ENCODE measurements around the gene RTL10. TPM values are rescaled to one million over a fixed set of nuclear protein-coding genes. Genes with fewer than 3 reads are reported as not detected.
A peak's percentile ranks its signal among the peaks of the same experiment; 100 is the strongest.

Gene RTL10
- total and polyA plus RNA-seq, 2 donors (not counting 1 experiment from before 2014, with no cell fraction given) = 6.4 to 15.2 TPM

DNA sequence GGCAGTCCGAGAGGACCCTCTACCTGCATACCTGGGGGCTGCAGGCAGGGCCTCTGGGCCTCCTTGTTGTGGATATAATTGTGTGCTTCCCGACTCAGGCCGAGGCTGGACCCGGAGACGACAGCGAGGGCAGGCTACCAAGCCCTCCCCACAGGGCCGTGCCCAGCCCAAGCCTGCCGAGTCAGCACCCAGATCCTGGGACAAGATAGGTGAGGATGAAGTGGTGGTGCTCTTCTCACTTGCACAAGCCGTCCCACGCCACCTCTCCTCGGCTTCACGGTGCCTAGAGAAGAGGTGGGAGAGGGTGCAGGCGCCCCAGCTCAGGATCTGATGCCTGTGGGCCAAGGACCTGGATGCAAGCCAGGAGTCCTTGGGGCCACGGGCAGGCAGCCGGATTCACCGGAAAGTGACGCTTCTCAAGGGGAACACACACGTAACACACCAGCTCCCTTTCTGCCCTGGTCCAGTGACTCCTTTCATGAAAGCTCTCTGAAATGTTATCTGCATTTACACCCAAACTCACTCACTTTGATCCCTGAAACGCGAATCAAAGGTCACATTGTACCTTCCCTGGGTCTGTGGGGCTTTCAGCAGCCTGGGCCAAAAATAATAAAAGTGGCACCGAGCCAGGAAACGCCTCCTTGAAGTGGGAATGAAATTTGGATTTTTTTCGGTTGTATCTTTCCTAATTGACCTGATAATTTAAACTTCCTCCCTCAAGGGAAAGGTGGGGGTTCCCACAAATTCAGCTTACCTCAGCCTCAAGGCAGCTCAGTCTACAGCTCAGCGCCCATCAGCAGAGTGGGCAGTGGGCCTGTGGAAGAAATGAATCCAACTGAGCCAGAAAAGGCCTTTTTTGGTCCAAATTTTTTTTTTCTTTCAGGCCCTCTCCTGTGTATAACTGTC is 1.1 kb upstream of the RTL10 start:
- H3K4me3 ChIP-seq (ENCODE audit: control extremely low read depth in 1 of 5, extremely low read depth in 1 of 5, insufficient read depth in 1 of 5, low read depth in 2 of 5, low read length in 4 of 5) = peak overlapping the region; percentile 0 to 97 (median 88)
- peaks cover 22% of the 10 kb centered on the region for H4K20me1 ChIP-seq (ENCODE audit: control insufficient read depth, insufficient read depth, low read length, poor library complexity, severe bottlenecking)
- CTCF ChIA-PET = interaction anchor here (0.9 to 1.4 kb wide), 4 partner anchors 11 to 125 kb away, joined by 3 to 6 read pairs (median 4); no protein-coding TSS in a partner anchor
- H3K9me3 ChIP-seq (ENCODE audit: control extremely low read depth in 1 of 3, control insufficient read depth in 2 of 3, insufficient read depth in 1 of 3, low read length in 2 of 3) = no peaks in the 10 kb centered on the region
- peaks cover 21 to 26% of the 10 kb centered on the region in 2 donors for H3K4me1 ChIP-seq (ENCODE audit: control insufficient read depth in 2 of 2, insufficient read depth in 2 of 2, low read length in 2 of 2)
- no peaks in the 10 kb centered on the region for H3K27me3 Mint-ChIP-seq
- H3K4me3 Mint-ChIP-seq = peak overlapping the region; percentile 95
- H3K27ac ChIP-seq (ENCODE audit: low read length in 2 of 2) = peak overlapping the region; percentile 85 to 88
- H3K79me2 ChIP-seq (ENCODE audit: control insufficient read depth, insufficient read depth, low read length) = peaks cover 49% of the 10 kb centered on the region
- no peaks in the 10 kb centered on the region for H3K9me3 Mint-ChIP-seq (ENCODE audit: insufficient read depth)
- ATAC-seq (ENCODE audit: low read depth) (peak; percentile 2), DNase-seq (peak; percentile 69)
- H2AFZ ChIP-seq (ENCODE audit: insufficient read depth, low read depth, low read length, poor library complexity, severe bottlenecking) = peak overlapping the region; percentile 98
- peak overlapping the region; percentile 97 for H3K27ac Mint-ChIP-seq
- peaks cover 41% of the 10 kb centered on the region for H3K4me1 Mint-ChIP-seq
- POLR2A ChIA-PET = interaction anchor here (0.5 to 1.3 kb wide), 2 partner anchors 36 to 100 kb away, joined by 3 read pairs; no protein-coding TSS in a partner anchor
- H3K9ac ChIP-seq (ENCODE audit: low read length) = peak overlapping the region; percentile 97
- peaks cover 0 to 14% of the 10 kb centered on the region in 2 experiments for H3K36me3 ChIP-seq (replicated peaks in 1 of 2; ENCODE audit: control extremely low read depth in 1 of 2, control insufficient read depth in 1 of 2, extremely low read depth in 1 of 2, insufficient read depth in 2 of 2, low read length in 1 of 2)
- TF ChIP-seq EZH2 (IDR thresholded peaks at IDR 0.05; ENCODE audit: borderline replicate concordance, insufficient read depth, low read depth, low read length, poor library complexity, severe bottlenecking) = no peak
- TF ChIP-seq, protein P1, sequence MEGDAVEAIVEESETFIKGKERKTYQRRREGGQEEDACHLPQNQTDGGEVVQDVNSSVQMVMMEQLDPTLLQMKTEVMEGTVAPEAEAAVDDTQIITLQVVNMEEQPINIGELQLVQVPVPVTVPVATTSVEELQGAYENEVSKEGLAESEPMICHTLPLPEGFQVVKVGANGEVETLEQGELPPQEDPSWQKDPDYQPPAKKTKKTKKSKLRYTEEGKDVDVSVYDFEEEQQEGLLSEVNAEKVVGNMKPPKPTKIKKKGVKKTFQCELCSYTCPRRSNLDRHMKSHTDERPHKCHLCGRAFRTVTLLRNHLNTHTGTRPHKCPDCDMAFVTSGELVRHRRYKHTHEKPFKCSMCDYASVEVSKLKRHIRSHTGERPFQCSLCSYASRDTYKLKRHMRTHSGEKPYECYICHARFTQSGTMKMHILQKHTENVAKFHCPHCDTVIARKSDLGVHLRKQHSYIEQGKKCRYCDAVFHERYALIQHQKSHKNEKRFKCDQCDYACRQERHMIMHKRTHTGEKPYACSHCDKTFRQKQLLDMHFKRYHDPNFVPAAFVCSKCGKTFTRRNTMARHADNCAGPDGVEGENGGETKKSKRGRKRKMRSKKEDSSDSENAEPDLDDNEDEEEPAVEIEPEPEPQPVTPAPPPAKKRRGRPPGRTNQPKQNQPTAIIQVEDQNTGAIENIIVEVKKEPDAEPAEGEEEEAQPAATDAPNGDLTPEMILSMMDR (IDR thresholded peaks at IDR 0.05) = no peak
- H3K27me3 ChIP-seq (replicated peaks in 1 of 4; ENCODE audit: control extremely low read depth in 1 of 4, control insufficient read depth in 3 of 4, insufficient read depth in 4 of 4, low read length in 3 of 4) = no peaks in the 10 kb centered on the region
- peak overlapping the region; percentile 94 for H3K4me2 ChIP-seq (replicated peaks; ENCODE audit: low read depth, low read length, poor library complexity, severe bottlenecking)
- WGBS (ENCODE audit: insufficient coverage) = 0% methylated on average over 15 of the region's 24 CpGs
- intact Hi-C loops (cut with micrococcal nuclease) = loop anchor here (1.0 to 10.0 kb wide), 5 partner anchors 36 to 229 kb away; partner anchors contain the start of genes ARVCF and DGCR8

Data from B cell (primary cell).